ENCODE measurements around the gene MPDU1.

DNA sequence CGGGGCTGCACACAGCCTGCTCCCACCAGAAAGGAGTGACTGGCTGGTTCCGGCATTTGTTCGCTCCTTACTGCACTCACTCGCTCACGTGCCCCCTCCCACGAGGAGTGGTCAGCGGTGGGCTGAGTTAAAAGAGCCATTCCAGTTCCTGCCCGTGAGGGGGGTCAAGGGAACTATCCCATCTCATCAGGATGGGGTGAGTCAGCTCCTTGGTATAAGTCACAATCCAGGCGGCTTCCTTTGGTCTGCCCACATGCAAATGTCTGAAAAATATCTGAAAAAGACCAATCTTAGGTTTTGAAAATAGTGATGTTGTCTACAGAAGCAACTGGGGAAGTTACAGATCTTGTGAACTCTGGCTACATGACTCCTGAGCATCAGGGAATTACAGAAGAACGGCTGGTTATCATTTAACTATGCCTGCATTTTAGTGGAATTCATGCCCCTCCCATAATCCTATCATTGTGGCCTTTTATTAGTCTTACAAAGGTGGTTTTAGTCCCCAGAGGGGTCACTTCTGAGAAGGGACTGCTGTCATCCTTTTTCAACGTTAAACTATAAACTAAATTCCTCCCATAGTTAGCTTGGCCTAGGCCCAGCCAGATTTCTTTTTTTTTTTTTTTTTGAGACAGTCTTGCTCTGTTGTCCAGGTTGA is 44.6 kb upstream of the MPDU1 start:
- TF ChIP-seq CTCF (IDR thresholded peaks at IDR 0.05) (no peak), ATF3 (CRISPR knock-in tag; conservative IDR thresholded peaks at IDR 0.05) (no peak), ATF1 (CRISPR knock-in tag; IDR thresholded peaks at IDR 0.05) (no peak), ZNF263 (CRISPR knock-in tag; IDR thresholded peaks at IDR 0.05; ENCODE audit: low read depth) (no peak), NFYB (CRISPR knock-in tag; conservative IDR thresholded peaks at IDR 0.05; ENCODE audit: low read depth) (no peak), ELF4 (CRISPR knock-in tag; IDR thresholded peaks at IDR 0.05; ENCODE audit: low read depth) (no peak)
